HepG2 (cell line): ENCODE results near the gene MAJIN. TPM values are rescaled to one million over a fixed set of nuclear protein-coding genes. Genes with fewer than 3 reads are reported as not detected.

Experiments used
- ATF5 ChIP-seq: sonication (generic); formaldehyde crosslinking; IDR thresholded peaks from 2 replicates; pipeline ENCODE4 v1.4.0; 2020; ENCODE audit warnings: mild to moderate bottlenecking, low read depth, missing genetic modification reagents
- HNF1A ChIP-seq, 2 experiments: sonication (generic) in 1 of 2; formaldehyde crosslinking in 1 of 2; IDR thresholded peaks; 2 replicates each; pipeline versions ENCODE4 v1.4.0 to v1.6.1; 2016 to 2020; ENCODE audit warnings: borderline replicate concordance in 1 of 2, low read depth in 1 of 2, mild to moderate bottlenecking in 1 of 2, missing genetic modification reagents in 1 of 2
- HOXA5 ChIP-seq: sonication (generic); formaldehyde crosslinking; IDR thresholded peaks from 2 replicates; pipeline ENCODE4 v1.4.0; 2020; ENCODE audit warnings: missing genetic modification reagents
- MTA1 ChIP-seq: sonication (generic); formaldehyde crosslinking; IDR thresholded peaks from 2 replicates; pipeline ENCODE4 v1.4.0; 2020; ENCODE audit warnings: missing genetic modification reagents, mild to moderate bottlenecking, borderline replicate concordance
- NFE2L1 ChIP-seq: sonication (generic); formaldehyde crosslinking; IDR thresholded peaks from 2 replicates; pipeline ENCODE4 v1.4.0; 2020; ENCODE audit warnings: missing genetic modification reagents, mild to moderate bottlenecking, borderline replicate concordance
- PCBP1 ChIP-seq: fragments of 200-400 bp; formaldehyde crosslinking; IDR thresholded peaks from 2 replicates; pipeline ENCODE4 v1.6.1; 2017; ENCODE audit warnings: mild to moderate bottlenecking, low read depth, low read length, borderline replicate concordance
- PRMT3 ChIP-seq: sonication (generic); formaldehyde crosslinking; IDR thresholded peaks from 2 replicates; pipeline ENCODE4 v1.8.1; 2022; ENCODE audit warnings: low read depth, mild to moderate bottlenecking, moderate library complexity, missing genetic modification reagents, borderline replicate concordance
- RBM22 ChIP-seq: fragments of 200-400 bp; formaldehyde crosslinking; optimal IDR thresholded peaks from 2 replicates; pipeline ENCODE3; 2017; ENCODE audit warnings: mild to moderate bottlenecking, low read length, moderate library complexity
- SMAD3 ChIP-seq: sonication (generic); formaldehyde crosslinking; IDR thresholded peaks from 2 replicates; pipeline ENCODE4 v1.4.0; 2020; ENCODE audit warnings: missing genetic modification reagents
- SOX13 ChIP-seq, 3 experiments: fragments of 450-650 bp in 1 of 3; sonication (generic) in 1 of 3; formaldehyde crosslinking in 1 of 3; IDR thresholded peaks in 2 of 3; conservative IDR thresholded peaks in 1 of 3; 2 replicates each; pipeline versions ENCODE4 v1.5.0 to v1.6.1; 2016 to 2020; ENCODE audit warnings: antibody characterized with exemption in 1 of 3, mild to moderate bottlenecking in 1 of 3, missing compliant biosample characterization in 1 of 3, missing genetic modification reagents in 1 of 3, moderate library complexity in 1 of 3
- SPEN ChIP-seq: sonication (generic); formaldehyde crosslinking; IDR thresholded peaks from 2 replicates; pipeline ENCODE4 v1.5.1; 2020; ENCODE audit warnings: low read depth, mild to moderate bottlenecking, missing genetic modification reagents
- THAP7 ChIP-seq: sonication (generic); formaldehyde crosslinking; IDR thresholded peaks from 2 replicates; pipeline ENCODE4 v1.8.1; 2023; ENCODE audit warnings: mild to moderate bottlenecking, missing genetic modification reagents
- ZBTB4 ChIP-seq: sonication (generic); formaldehyde crosslinking; IDR thresholded peaks from 2 replicates; pipeline ENCODE4 v1.4.0; 2020; ENCODE audit warnings: missing genetic modification reagents, mild to moderate bottlenecking, borderline replicate concordance
- ZKSCAN8 ChIP-seq: IDR thresholded peaks from 2 replicates; pipeline ENCODE4 v1.6.1; 2016; ENCODE audit warnings: borderline replicate concordance, missing genetic modification reagents, missing compliant biosample characterization
- ZNF556 ChIP-seq: sonication (generic); formaldehyde crosslinking; IDR thresholded peaks from 2 replicates; pipeline ENCODE4 v1.4.0; 2020; ENCODE audit warnings: mild to moderate bottlenecking, missing genetic modification reagents, borderline replicate concordance
- ZNF780A ChIP-seq: sonication (generic); formaldehyde crosslinking; IDR thresholded peaks from 2 replicates; pipeline ENCODE4 v1.8.0; 2022; ENCODE audit warnings: mild to moderate bottlenecking, missing genetic modification reagents, moderate library complexity
- ZNF782 ChIP-seq: sonication (generic); formaldehyde crosslinking; IDR thresholded peaks from 2 replicates; pipeline ENCODE4 v1.4.0; 2020; ENCODE audit warnings: missing genetic modification reagents, mild to moderate bottlenecking, borderline replicate concordance
- polyA plus RNA-seq, 8 experiments: library from polyadenylated mRNA; depleted of rRNA in 3 of 8; stranded (reverse) in 7 of 8; unstranded in 1 of 8; fragments of >200 nt; fragmentation: Illumina TruSeq in 4 of 8; extraction: Trizol in 4 of 8; gene quantifications; 2 replicates each; pipeline versions ENCODE4 v1.2.1 to v1.2.3, GENCODE V29; 2011 to 2016; ENCODE audit warnings: low read depth in 4 of 8, missing spikeins in 1 of 8, mixed read lengths in 1 of 8; ENCODE audit not compliant: insufficient read depth in 1 of 8
- total RNA-seq, 5 experiments: library from RNA; depleted of rRNA; stranded (reverse); fragments of >200 nt; fragmentation: Illumina TruSeq; extraction: Trizol; gene quantifications; 2 replicates each; pipeline ENCODE4 v1.2.3, GENCODE V29; 2016; ENCODE audit warnings: low read depth in 1 of 5

The MAJIN gene
- total and polyA plus RNA-seq, 2 of the 13 experiments (the other 11 are each of a cell fraction or from before 2014, with no cell fraction given), result not detected

GRCh38 chr11:64996710-64997380, 24.9 kb upstream of the MAJIN start, which contains the start of gene BATF2 (continued):
- TF ChIP-seq HNF1A (IDR thresholded peaks at IDR 0.05; ENCODE audit: low read depth) (peak; percentile 31; the same call in 1 of the 2 replicates), HNF1A (CRISPR knock-in tag; IDR thresholded peaks at IDR 0.05; ENCODE audit: borderline replicate concordance) (peak; percentile 63; the same call in 1 of the 2 replicates), ATF5 (no peak), ZNF780A (CRISPR knock-in tag) (peak; percentile 51; the same call in 1 of the 2 replicates), ZNF556 (CRISPR knock-in tag) (peak; percentile 71; the same call in 1 of the 2 replicates), SPEN (CRISPR knock-in tag) (no peak), PCBP1 (no peak), PRMT3 (CRISPR knock-in tag) (peak; percentile 70; the same call in 1 of the 2 replicates), THAP7 (0 out of 2 replicates have a peak, but pooled peaks have one; percentile 56), SMAD3 (CRISPR knock-in tag) (peak; percentile 55; the same call in 1 of the 2 replicates), MTA1 (peak; percentile 83; the same call in 1 of the 2 replicates), HOXA5 (CRISPR knock-in tag) (0 out of 2 replicates have a peak, but pooled peaks have one; percentile 48), ZKSCAN8 (CRISPR knock-in tag) (peak; percentile 60; the same call in 1 of the 2 replicates), ZBTB4 (CRISPR knock-in tag) (peak; percentile 53; the same call in 1 of the 2 replicates), SOX13 (IDR thresholded peaks at IDR 0.05) (no peak), SOX13 (CRISPR knock-in tag; conservative IDR thresholded peaks at IDR 0.05 in 1 of 2, IDR thresholded peaks at IDR 0.05 in 1 of 2) (peak in 1 of 2 experiments; percentile 47; a peak in 1 of 4 replicates), NFE2L1 (CRISPR knock-in tag) (no peak), ZNF782 (no peak), RBM22 (no peak)
